KG1 (cell line): ENCODE data around the gene FAM120AOS.
A peak's percentile ranks its signal among the peaks of the same experiment; 100 is the strongest.
"Not testable (repeated sequence)": the region's sequence is repeated elsewhere in the genome, so short reads cannot be mapped to it uniquely, and the experiment has no call there.

Experiments
- DNase-seq: peaks from one replicate; lab custom pipeline; 2025; lab: John Stamatoyannopoulos, UW

FAM120AOS gene

DNA sequence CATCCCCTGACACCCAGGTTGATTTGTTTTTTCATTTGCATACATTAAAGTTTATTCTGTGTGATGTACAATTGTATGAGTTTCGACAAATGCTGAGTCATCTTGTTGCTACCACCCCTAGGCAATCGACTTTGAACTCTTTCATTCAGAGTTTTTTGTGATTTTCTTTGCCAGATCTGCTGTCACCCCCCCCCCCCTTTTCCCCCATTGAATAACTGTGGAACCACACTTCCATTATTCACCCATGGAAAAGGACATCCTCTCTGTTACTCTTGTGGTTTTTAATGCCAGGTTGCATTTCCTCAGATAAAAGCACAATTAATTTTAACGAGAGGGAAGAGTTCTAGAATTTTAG is 13.7 kb upstream of the FAM120AOS start:
- no peak for DNase-seq

DNA sequence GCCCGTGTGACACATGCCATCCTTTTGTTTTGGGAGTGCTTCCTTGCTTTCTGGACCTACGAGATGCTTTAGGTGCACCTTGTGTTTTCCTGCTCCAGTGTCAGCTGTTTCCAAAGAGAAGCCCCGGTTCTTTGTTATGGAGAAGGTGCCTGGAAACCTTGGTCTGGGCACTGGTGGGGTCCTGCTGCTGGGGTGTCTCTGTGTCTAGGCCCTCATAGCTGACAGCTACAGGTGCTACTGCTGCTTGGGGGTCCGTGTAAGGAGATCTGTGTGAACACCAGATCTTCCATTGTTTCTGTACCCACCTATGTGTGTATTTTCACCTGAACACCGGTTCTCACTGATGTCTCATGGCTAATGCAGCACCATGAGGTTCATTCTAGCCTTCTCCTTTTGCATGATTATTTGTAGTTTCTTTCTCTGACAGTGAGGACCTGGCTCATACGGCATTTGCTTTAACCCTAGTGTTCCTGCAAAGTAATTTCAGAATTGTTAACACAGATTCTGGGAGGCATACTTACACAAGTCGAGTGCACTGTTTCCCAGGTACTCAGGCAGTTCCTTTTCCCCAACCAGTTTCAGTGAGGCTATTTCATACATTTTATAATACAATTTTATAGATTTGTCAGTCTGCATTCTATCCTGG is 13.2 kb upstream of the FAM120AOS start:
- no peak for DNase-seq

DNA sequence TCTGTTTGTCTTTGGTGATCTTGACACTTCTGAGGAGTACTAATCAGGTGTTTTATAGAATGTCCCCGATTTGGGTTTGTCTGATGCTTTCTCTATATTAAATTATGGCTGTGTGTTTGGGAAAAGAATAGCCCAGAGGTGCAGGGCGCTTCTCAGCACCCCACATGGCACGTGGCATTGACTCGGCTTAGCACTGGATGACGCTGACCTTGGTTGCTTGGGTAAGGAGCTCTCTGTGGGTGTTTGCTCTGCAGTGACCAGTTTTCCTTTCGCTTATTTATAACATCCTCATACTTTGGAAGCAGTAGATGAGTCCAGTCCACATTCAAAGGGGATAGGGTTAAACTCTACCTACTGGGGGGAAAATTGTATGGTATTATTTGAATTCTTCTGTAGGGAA is 12.5 kb upstream of the FAM120AOS start:
- no peak for DNase-seq

DNA sequence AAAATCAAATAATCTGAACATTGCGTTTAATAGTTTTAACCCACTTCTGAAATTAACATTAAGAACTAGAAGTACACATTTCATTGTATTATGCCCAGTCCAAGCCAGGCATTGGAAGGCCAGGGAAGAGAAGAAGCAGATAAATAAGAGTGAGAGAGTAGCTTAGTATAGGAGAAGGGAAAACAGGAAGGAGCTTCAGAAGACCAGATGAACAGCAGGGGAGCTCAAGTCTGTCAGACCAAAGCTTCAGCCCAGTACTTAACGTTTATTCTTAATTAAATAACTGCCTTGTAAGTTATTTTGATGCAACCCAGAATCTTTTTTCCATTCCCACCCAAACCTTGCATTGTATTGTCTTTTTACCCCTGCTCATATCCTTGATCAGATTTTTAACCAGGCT is 11.5 kb upstream of the FAM120AOS start:
- no peak for DNase-seq

DNA sequence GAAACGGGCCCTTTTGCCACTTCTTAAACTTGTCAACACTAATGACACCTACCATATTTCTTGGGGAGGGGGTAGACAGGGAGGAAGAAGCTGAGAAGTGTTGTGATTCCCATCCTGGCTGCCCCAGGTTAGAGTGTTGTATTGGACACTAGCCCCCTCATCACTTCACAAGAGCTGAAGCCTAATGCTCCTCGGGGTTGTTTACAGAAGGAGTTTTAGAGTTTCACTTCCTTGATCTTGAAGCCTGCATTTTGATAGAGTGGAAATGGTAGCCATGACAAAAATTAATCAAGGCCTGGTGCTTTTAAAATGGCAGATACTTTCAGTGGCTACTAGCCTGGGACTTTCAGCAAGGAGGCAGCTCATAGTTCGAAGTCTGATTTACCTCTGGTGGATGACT is 11.0 kb upstream of the FAM120AOS start:
- no peak for DNase-seq

DNA sequence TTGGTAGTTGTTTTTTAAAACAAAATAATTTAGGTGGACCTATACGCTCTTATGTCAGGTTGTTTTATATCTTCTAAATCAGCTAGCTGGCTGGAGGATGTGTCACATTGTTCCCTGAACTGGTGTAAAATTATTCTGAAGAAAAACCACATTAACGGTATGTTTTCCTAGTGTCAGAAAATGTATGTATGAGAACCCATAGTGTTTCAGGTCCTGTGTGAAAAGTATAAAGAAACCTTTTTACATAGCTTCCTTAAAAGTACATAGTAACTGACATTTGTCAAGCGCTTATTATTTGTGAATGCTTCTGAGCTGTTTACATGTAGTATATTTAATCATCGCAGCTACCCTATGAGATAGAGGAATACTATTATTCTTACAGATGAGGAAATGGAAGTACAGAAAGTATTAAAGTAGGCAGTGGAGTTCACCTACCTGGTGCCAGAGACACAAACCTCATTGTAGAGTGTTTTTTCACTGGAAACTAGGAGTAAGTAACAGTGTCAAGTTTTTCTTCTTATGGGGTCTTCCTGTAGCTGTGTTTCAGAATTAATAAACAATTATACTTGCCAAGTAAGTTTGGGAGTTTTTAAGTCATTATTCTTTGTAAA is 10.4 kb upstream of the FAM120AOS start:
- DNase-seq, result no peak

DNA sequence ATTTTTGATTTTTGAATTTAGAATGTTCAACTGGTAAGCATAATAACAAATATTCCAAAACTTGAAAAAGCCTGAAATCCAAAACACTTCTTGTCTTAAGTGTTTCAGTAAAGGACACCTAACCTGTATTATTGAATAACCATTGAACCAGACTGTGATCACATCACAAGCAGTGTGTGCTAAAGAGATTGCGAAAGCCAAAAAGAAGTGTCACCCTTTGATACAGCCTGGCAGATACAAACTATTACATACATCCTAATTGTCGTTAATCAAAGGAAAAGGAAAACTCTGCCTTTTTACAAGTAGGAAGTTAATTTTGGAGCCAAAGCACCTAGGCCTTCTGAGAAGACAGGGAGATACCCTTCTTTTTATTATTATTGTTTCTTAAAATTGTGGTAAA is 8.4 kb upstream of the FAM120AOS start:
- DNase-seq, result no peak

DNA sequence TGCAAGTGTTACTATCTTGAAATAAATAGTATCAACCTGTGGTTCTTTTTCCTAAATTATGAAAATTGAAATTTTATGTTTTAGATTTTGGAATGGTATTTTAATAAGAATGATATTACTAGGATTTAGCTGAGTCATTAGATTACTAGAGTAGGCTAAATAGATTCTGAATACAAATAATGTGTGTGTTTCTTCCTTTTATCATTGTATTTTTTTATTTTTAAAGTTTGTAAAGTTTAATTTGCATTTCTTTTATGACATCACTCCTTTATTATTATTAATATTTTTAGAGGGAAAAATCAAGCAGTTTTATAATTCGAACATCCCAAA is 8.0 kb upstream of the FAM120AOS start:
- no peak for DNase-seq

DNA sequence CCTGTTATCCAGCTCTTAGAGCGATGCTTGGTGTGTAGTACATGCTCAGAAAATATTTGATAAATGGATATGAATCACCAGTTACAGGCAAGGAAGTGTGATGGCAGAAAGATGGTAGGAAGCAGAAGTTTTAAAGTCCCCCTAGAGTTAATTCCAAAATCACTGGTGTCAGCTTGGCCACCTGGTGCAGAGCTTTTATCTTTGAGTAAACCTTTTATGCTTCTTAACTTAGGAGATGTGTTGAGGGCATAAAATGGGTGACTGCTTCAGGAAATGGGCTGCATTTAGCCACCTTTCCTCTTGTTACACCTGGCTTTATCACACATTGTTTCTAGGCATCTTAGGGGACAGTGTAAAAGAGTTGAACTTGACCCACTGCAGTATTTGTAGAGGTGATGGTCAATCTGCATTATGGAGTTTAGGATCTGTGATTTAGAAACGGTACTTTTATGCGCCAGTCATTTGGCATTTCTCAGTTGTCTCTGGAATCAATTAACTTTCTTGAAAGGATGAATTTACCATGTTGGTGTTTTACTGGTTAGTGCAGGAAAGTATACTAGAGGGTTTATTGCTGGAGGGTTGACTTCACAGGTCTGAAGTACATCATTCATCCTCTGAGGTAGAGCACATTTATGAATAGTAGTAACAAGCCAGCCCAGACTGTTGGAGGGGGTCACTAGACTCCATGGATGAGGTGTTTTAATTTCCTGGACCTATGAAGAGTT is 7.5 kb upstream of the FAM120AOS start:
- DNase-seq, result no peak

DNA sequence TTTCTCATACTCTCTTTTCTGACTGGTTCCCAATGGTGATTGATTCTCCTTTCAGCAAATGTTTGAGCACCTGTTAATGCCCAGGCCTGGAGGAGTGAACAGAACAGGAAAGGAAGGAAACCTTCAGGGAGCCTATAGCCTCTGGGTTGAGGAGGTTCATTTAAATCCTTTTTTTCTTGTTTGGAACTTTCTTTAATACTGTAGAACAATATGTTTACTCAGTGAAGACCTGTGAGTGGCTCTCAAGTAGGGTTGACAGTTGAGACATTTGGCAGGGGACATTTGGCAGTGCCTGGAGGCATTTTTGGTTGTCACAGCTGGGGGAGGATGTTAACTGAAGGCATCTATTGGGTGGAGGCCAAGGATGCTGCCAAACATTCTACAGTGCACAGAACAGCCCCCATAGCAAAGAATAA is 6.1 kb upstream of the FAM120AOS start:
- no peak for DNase-seq

DNA sequence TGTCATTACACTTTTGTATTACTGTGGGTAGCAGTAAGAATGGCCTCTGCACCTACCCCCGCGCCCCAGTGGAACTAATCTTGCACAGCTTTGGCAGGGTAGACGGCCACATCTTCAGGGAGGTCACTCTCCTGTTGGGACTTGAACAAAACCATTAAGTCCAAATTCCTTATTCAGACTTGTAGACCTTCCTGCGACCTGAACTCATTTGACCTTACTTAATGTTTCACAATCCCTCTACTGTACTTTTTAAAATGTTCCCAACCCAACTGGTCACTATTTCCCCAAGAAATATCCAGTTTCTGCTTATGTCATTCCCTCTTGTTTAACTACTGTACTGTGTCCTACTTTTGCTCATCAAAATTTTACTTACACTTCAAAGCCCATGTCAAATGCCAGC is 5.3 kb upstream of the FAM120AOS start:
- no peak for DNase-seq

DNA sequence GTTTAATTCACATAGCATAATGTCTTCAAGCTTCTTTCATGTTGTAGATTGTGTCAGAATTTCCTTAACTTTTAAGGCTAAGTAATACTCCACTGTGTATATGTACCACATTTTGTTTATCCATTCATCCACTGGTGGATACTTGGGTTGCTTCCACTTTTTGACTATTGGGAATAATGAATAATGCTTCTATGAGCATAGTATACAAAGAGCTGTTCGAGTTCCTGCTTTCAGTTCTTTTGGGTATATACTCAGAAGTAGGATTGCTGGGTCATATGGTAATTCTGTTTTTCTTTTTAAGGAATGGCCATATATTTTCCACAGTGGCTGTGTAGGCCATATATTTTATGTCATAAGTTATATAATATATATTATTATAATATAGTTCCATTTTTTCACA is 3.6 kb upstream of the FAM120AOS start:
- DNase-seq, result no peak

DNA sequence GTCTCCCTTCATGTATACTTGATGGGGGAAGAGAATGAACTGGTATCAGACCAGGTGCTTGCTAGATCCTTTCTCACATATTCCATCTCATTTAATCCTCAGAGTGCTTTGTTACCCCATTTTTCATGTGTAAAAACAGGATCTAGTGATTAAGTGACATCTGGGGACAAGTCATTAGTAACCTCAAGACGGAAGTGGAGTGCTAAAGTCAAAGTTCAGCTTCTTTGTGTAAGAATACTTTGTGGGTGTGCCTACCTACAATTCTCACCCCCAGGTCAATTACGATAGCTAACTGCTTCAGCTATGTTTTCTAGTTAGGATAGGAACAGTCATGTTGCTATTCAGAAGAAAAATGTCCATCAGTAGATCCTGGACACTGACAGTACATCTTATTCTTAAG is 3.1 kb upstream of the FAM120AOS start:
- no peak for DNase-seq

DNA sequence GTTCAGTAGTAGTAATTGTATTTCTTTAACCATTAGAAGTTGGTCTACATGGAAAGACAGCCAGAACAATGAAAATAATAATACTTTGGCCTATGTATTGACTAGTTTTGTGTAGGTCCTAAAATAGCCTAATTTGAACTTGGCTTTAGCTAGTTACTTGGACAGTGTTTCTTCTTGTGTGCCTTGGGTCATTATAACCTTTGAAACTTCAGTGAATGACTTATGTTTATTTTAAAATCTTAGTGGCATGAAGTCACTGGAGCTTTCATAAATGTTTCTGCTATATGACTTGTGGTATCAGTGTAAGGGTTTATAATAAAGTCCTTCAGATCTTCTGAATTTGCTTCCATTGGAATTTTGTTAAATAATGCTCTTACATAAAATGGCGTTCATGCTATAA is 2.6 kb upstream of the FAM120AOS start:
- no peak for DNase-seq

DNA sequence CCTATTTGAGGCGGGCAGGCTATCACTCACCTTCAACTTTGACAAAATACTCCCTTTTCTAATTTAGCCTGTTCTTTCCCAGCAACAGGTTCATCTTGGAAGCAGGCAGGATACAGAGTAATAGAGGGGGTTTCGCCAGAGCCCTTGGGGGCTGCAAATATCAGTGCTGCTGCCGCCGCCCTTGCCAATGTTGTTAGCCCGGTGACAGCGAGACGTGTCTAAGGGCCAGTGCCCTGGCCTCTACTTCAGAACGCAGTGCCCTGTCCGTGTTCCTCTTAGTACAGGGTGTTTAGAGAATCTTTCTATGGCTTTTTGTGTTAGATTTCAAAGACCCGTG is 703 bp downstream of the FAM120AOS start:
- peak; percentile 48 for DNase-seq

DNA sequence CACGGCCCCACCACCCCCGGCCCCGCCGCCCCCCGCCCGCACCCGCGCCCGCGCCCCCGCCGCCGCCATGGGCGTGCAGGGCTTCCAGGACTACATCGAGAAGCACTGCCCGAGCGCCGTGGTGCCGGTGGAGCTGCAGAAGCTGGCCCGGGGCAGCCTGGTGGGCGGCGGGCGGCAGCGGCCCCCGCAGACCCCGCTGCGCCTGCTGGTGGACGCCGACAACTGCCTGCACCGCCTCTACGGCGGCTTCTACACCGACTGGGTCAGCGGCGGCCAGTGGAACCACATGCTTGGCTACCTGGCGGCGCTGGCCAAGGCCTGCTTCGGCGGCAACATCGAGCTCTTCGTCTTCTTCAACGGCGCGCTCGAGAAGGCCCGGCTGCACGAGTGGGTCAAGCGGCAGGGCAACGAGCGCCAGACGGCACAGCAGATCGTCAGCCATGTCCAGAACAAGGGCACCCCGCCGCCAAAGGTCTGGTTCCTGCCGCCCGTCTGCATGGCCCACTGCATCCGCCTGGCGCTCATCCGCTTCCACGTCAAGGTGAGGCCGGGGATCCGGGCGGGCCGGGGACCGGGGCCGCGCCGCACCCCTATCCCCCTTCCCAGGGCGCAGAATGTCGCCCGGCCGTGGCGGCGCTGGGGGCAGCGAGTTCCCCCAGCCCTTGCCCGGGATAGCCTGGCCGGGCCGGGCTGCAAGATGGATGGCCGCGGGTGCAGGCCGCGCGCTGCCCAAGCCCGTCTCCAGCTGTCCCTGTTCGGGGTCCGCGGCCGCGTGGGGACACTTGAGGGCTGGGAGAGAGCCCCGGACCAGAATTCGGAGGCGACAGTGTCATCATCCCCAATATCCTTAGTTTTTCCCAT is 1.3 kb downstream of the FAM120AOS start:
- DNase-seq, result peak; percentile 9

DNA sequence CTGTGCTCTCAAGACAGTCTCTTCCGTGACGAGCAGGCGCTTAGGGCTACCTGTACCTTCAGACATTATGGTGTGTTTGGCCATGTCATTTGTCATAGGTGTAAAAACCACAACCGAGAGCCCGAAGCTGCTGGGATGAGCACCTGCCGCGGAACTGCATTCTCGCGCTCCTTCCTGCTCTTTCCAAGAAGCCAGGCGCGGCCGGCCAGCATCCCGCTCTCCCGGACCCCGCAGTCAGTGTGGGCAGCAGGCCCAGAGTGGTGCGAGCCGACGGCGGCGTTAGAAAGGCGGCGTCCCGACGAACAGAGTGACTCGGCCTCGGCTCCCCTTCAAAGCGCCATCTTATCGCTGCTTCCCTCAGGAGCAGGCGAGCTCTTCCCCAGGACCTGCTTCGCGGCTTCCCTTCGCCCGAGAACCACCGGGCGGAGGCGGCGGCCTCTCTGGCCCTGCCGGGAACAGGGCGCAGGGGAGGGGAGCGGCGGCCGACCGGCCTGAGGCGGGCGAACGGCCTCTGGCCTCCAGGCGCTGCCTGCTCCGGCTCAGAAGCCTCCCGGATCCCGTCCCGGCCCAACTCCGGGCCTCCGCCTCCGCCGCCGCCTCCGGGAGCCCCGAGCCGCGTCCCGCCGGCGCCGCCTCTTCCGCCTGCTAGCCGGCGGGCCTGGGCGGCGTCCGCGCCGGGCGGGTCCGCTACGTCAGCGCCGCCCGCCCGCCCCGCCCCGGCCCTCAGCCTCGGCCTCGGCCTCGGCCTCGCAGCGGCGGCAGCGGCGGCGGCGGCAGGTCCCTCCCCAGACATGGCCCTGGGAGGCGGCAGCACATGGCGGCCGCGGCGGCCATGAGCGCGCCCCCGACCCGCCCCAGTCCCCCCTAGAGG is 2.2 kb downstream of the FAM120AOS start, which contains the start of gene FAM120A:
FAM120A (plus strand) TSS at position 741 of the 871 bp plus-strand sequence. CDS start 231 bp downstream, outside the sequence.
- DNase-seq, result peak; percentile 27

DNA sequence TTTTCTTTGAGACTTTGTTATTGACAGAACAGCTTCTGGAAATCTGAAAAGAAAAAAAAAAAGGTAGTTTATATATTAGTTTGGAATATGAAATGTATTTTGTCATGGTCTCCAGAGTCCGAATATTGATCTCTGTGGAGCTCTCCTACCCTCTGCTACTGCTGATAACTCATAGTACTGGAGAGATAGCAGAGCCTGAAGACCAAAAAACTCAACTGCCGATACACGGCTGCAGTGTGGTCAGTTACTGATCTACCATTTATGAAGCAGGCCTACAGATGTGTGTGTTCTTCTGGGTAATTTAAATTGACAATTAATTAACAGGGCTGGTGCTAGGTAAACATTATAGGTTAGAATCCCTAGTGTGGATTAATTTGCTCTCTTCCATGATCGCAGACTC is 5.7 kb downstream of the FAM120AOS start:
- no peak for DNase-seq

DNA sequence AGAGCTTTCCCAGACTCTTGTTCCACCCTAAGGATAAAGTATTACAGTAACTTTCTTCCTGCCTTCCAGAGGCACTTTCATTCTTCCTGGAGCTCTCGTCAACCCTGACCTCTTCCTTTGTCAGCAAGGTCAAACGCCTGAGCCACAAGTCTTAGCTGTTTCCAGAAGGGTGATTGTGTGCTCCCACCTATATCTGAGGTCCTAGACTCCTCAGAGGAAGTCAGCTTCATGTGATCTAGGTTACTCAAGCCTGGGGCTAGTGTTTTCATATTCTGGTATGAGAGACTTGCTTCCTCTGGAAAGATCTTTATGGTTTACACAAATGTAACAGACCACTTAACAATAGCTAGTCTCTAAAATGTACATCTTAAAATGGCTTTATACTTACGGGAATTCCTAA is 7.3 kb downstream of the FAM120AOS start:
- DNase-seq, result no peak

DNA sequence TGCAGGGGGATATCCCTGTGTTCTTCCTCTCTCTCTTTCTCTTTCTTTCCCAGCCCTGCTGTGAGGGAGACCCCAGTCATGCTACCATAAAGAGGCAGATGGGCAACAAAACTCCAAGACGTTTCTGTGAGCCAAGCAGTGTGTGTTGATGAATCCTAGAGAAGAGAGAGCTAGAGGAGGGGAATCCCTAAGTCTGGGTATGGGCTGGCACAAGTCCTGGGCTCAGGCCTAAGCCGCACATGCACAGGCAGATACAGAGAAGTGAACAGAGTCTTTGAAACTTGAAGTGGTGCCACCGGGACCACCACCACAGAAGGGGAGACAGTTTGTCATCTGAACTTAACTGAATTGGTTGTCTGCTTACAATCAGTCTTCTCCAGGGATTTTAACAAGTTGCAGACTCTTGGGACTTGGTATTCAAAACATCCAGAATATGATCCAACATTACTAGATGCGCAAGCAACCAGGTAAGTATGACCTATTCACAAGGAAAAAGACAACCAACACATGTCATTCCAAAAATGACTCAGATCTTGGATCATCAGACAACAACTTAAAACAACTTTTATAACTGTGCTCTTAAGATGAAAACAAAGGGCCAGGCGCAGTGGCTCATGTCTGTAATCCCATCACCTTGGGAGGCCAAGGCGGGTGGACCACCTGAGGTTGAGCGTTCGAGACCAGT is 12.3 kb downstream of the FAM120AOS start:
- DNase-seq, result no peak

DNA sequence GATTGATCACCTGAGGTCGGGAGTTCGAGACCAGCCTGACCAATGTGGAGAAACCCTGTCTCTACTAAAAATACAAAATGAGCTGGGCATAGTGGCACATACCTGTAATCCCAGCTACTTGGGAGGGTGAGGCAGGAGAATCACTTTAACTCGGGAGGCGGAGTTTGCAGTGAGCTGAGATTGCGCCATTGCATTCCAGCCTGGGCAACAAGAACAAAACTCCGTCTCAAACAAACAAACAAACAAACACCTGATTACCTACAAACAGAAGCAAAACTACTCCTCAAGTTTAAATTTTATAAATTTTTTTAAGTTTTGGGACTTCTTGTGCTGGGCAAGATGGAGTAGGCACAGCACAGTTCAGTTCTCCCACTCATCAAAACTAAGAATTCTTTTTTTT is 14.1 kb downstream of the FAM120AOS start:
- DNase-seq, result not testable (repeated sequence)
